Measurements from ENCODE around the gene IFNLR1. TPM values are rescaled to one million over a fixed set of nuclear protein-coding genes. Genes with fewer than 3 reads are reported as not detected.

The IFNLR1 gene
- total RNA-seq, 2 experiments from 2014 or later = 29.4 to 30.5 TPM

GRCh38 chr1:24141311-24141997, 45.6 kb downstream of the IFNLR1 start:
- H3K27ac ChIP-seq (ENCODE audit: low read depth, low read length, poor library complexity, severe bottlenecking) = no peak overlapping the region
- H3K4me1 ChIP-seq (ENCODE audit: insufficient read depth, low read length, poor library complexity, severe bottlenecking) = no peaks in the 10 kb centered on the region
- no peak overlapping the region for H3K4me2 ChIP-seq (ENCODE audit: low read length)
- BruUV-seq (replicated peaks) = no TSS peak
- TF ChIP-seq EZH2phosphoT487 (IDR thresholded peaks at IDR 0.05; ENCODE audit: borderline replicate concordance, low read depth, low read length) (no peak), CTCF (conservative IDR thresholded peaks at IDR 0.05; ENCODE audit: low read length) (no peak)
- no peaks in the 10 kb centered on the region for H3K36me3 ChIP-seq (ENCODE audit: insufficient read depth, low read length)
- H3K9me3 ChIP-seq (ENCODE audit: low read length) = no peaks in the 10 kb centered on the region
- no peak for DNase-seq (ENCODE audit: low spot score)
- no peaks in the 10 kb centered on the region for H3K9me2 ChIP-seq (ENCODE audit: insufficient read depth, low read length)
- ChIA-PET CTCF (ENCODE audit: unreplicated experiment) (no interaction called here), POLR2A (no interaction called here)
- intact Hi-C loops (cut with micrococcal nuclease; ENCODE audit: unreplicated experiment) = no loop called here
- no peak overlapping the region for H3K4me3 ChIP-seq (ENCODE audit: low read depth, low read length, poor library complexity, severe bottlenecking)
- no peaks in the 10 kb centered on the region for H4K20me1 ChIP-seq (ENCODE audit: insufficient read depth, low read length)
- H2AFZ ChIP-seq (ENCODE audit: low read length) = no peak overlapping the region
- H3K79me2 ChIP-seq (ENCODE audit: insufficient read depth, low read depth, low read length) = no peaks in the 10 kb centered on the region

- DNase-seq (ENCODE audit: low spot score) = no peak
- intact Hi-C loops (cut with micrococcal nuclease; ENCODE audit: unreplicated experiment) = no loop called here
- no peak overlapping the region for H3K4me2 ChIP-seq (ENCODE audit: low read length)
- no peak overlapping the region for H3K4me3 ChIP-seq (ENCODE audit: low read depth, low read length, poor library complexity, severe bottlenecking)
- H3K9me2 ChIP-seq (ENCODE audit: insufficient read depth, low read length) = no peaks in the 10 kb centered on the region
- H3K79me2 ChIP-seq (ENCODE audit: insufficient read depth, low read depth, low read length) = no peaks in the 10 kb centered on the region
- no peaks in the 10 kb centered on the region for H3K9me3 ChIP-seq (ENCODE audit: low read length)
- no peaks in the 10 kb centered on the region for H4K20me1 ChIP-seq (ENCODE audit: insufficient read depth, low read length)
- no peak overlapping the region for H2AFZ ChIP-seq (ENCODE audit: low read length)
- ChIA-PET POLR2A (no interaction called here), CTCF (ENCODE audit: unreplicated experiment) (no interaction called here)
- no peaks in the 10 kb centered on the region for H3K4me1 ChIP-seq (ENCODE audit: insufficient read depth, low read length, poor library complexity, severe bottlenecking)
- no peaks in the 10 kb centered on the region for H3K36me3 ChIP-seq (ENCODE audit: insufficient read depth, low read length)
- BruUV-seq (replicated peaks) = no TSS peak
- no peak overlapping the region for H3K27ac ChIP-seq (ENCODE audit: low read depth, low read length, poor library complexity, severe bottlenecking)
- TF ChIP-seq CTCF (conservative IDR thresholded peaks at IDR 0.05; ENCODE audit: low read length) (no peak), EZH2phosphoT487 (IDR thresholded peaks at IDR 0.05; ENCODE audit: borderline replicate concordance, low read depth, low read length) (no peak)
These were observed 46.3 kb downstream of the IFNLR1 start for GRCh38 chr1:24140741-24141181.

- intact Hi-C loops (cut with micrococcal nuclease; ENCODE audit: unreplicated experiment) = no loop called here
- H4K20me1 ChIP-seq (ENCODE audit: insufficient read depth, low read length) = no peaks in the 10 kb centered on the region
- H3K4me1 ChIP-seq (ENCODE audit: insufficient read depth, low read length, poor library complexity, severe bottlenecking) = no peaks in the 10 kb centered on the region
- ChIA-PET POLR2A (interaction anchor here (0.6 kb wide), 1 partner anchor 10 kb away, joined by 3 read pairs; no protein-coding TSS in a partner anchor), CTCF (ENCODE audit: unreplicated experiment) (no interaction called here)
- no peak for TF ChIP-seq CTCF (conservative IDR thresholded peaks at IDR 0.05; ENCODE audit: low read length)
- no peak for TF ChIP-seq EZH2phosphoT487 (IDR thresholded peaks at IDR 0.05; ENCODE audit: borderline replicate concordance, low read depth, low read length)
- no peak overlapping the region for H2AFZ ChIP-seq (ENCODE audit: low read length)
- H3K9me2 ChIP-seq (ENCODE audit: insufficient read depth, low read length) = no peaks in the 10 kb centered on the region
- H3K9me3 ChIP-seq (ENCODE audit: low read length) = peaks cover 2% of the 10 kb centered on the region; the same call in 1 of the 2 replicates
- H3K4me2 ChIP-seq (ENCODE audit: low read length) = no peak overlapping the region
- no peak for DNase-seq (ENCODE audit: low spot score)
- H3K27ac ChIP-seq (ENCODE audit: low read depth, low read length, poor library complexity, severe bottlenecking) = no peak overlapping the region
- BruUV-seq (replicated peaks) = no TSS peak
- no peak overlapping the region for H3K4me3 ChIP-seq (ENCODE audit: low read depth, low read length, poor library complexity, severe bottlenecking)
- H3K36me3 ChIP-seq (ENCODE audit: insufficient read depth, low read length) = no peaks in the 10 kb centered on the region
- no peaks in the 10 kb centered on the region for H3K79me2 ChIP-seq (ENCODE audit: insufficient read depth, low read depth, low read length)
These were observed 47.2 kb downstream of the IFNLR1 start for GRCh38 chr1:24139841-24140425.

Measured in OCI-LY7 (cell line).